Sigmoid colon (tissue), 7 donors: Measurements from ENCODE around the gene TNNI3. TPM values are rescaled to one million over a fixed set of nuclear protein-coding genes. Genes with fewer than 3 reads are reported as not detected.

Source experiments
- DNase-seq: peaks from one replicate; pipeline ENCODE4 v3.0.0-alpha.2; 2019
- H3K27ac ChIP-seq, 4 donors: fragments of 200-600 bp; sonication (generic); one replicate each; pipeline ENCODE4 v1.5.1; 2016 to 2019; ENCODE audit warnings: mild to moderate bottlenecking in 1 of 4
- H3K27me3 ChIP-seq, 3 donors: fragments of 200-600 bp; sonication (generic); one replicate each; pipeline ENCODE4 v1.5.1; 2019; ENCODE audit warnings: mild to moderate bottlenecking in 1 of 3
- H3K36me3 ChIP-seq, 4 donors: fragments of 200-600 bp; sonication (generic); one replicate each; pipeline ENCODE4 v1.5.1; 2016 to 2019
- H3K4me1 ChIP-seq, 4 donors: fragments of 200-600 bp; sonication (generic); one replicate each; pipeline ENCODE4 v1.5.1; 2017 to 2019
- H3K4me3 ChIP-seq, 4 donors: fragments of 200-600 bp; sonication (generic); one replicate each; pipeline ENCODE4 v1.5.1; 2017 to 2019; ENCODE audit warnings: mild to moderate bottlenecking in 2 of 4, moderate library complexity in 1 of 4
- H3K9me3 ChIP-seq, 4 donors: fragments of 200-600 bp in 3 of 4; sonication (generic) in 3 of 4; one replicate each; pipeline versions ENCODE4 v1.5.1 to v1.6.1; 2013 to 2019
- CTCF ChIP-seq, 4 experiments: fragments of 450-650 bp in 3 of 4; fragments of 200-600 bp in 1 of 4; IDR thresholded peaks; one replicate each; pipeline ENCODE4 v1.5.1; 2016 to 2019; ENCODE audit warnings: antibody characterized with exemption in 4 of 4, mild to moderate bottlenecking in 3 of 4, moderate library complexity in 2 of 4
- EP300 ChIP-seq, 4 donors: sonication (generic); formaldehyde crosslinking; IDR thresholded peaks; one replicate each; pipeline ENCODE4 v1.6.1; 2017; ENCODE audit warnings: antibody characterized with exemption in 4 of 4
- POLR2A ChIP-seq, 2 donors: fragments of 450-650 bp; IDR thresholded peaks; one replicate each; pipeline ENCODE4 v1.6.1; 2016; ENCODE audit warnings: antibody characterized with exemption in 2 of 2, mild to moderate bottlenecking in 2 of 2, moderate library complexity in 2 of 2
- POLR2AphosphoS5 ChIP-seq, 4 donors: sonication (generic); formaldehyde crosslinking; IDR thresholded peaks; one replicate each; pipeline ENCODE4 v1.6.1; 2017; ENCODE audit warnings: antibody characterized with exemption in 4 of 4
- WGBS, 2 donors: extraction: QIAGEN DNeasy Blood & Tissue Kit; methylation state at CpG; one replicate each; pipeline ENCODE4 v1.1.7; 2013; 5-methylcytosine and 5-hydroxymethylcytosine counted together
- intact Hi-C: fragments of 100-400 bp; cut with DNase I; formaldehyde crosslinking; loops from one replicate; pipeline ENCODE4 v1.15.1; 2023
- polyA plus RNA-seq, 3 donors: library from polyadenylated mRNA; stranded (reverse); fragments of 200-250 nt; gene quantifications; one replicate each; pipeline ENCODE4 v1.2.3, GENCODE V29; 2013
- total RNA-seq, 4 donors: library from RNA; depleted of rRNA; stranded (reverse); fragments of >200 nt; gene quantifications; one replicate each; pipeline ENCODE4 v1.1.0, GENCODE V29; 2016
- donor health status: healthy with polysubstance abuse.
- donor health status: Bipolar disorder and iron deficiency.
- donor health status: healthy.

TNNI3 gene
- total and polyA plus RNA-seq, 7 donors = 3.6 to 45.5 (median 3.6) TPM; not detected in 4

- DNase-seq = no peak
- Histone ChIP-seq H3K4me1 (peaks cover 0 to 29% (median 18%) of the 10 kb centered on the region in 4 donors), H3K4me3 (peak overlapping the region in 3 of 4 donors; percentile 2 to 35 (median 29)), H3K9me3 (no peaks in the 10 kb centered on the region), H3K36me3 (no peaks in the 10 kb centered on the region), H3K27me3 (peaks cover 54 to 96% (median 89%) of the 10 kb centered on the region in 3 donors), H3K27ac (no peak overlapping the region)
- 5 to 14% methylated on average over 61 of the region's 61 CpGs for WGBS, 2 donors
- TF ChIP-seq CTCF (IDR thresholded peaks at IDR 0.05) = no peak
- TF ChIP-seq POLR2A (IDR thresholded peaks at IDR 0.05) = no peak
- no peak for TF ChIP-seq EP300 (IDR thresholded peaks at IDR 0.05)
- no peak for TF ChIP-seq POLR2AphosphoS5 (IDR thresholded peaks at IDR 0.05)
- intact Hi-C loops = no loop called here
Measured at GRCh38 chr19:55178781-55179599, 21.5 kb upstream of the TNNI3 start.

GRCh38 chr19:55176076-55176475 lies 18.5 kb upstream of the TNNI3 start:
- DNase-seq = no peak
- H3K9me3 ChIP-seq = no peaks in the 10 kb centered on the region
- H3K27me3 ChIP-seq = peaks cover 66 to 100% (median 98%) of the 10 kb centered on the region in 3 donors
- intact Hi-C loops = no loop called here
- TF ChIP-seq EP300 (IDR thresholded peaks at IDR 0.05) (no peak), POLR2AphosphoS5 (IDR thresholded peaks at IDR 0.05) (no peak), CTCF (IDR thresholded peaks at IDR 0.05) (no peak)
- H3K4me1 ChIP-seq = peaks cover 0 to 37% (median 27%) of the 10 kb centered on the region in 4 donors
- 15 to 36% methylated on average over 2 of the region's 2 CpGs for WGBS, 2 donors
- H3K27ac ChIP-seq = no peak overlapping the region
- H3K36me3 ChIP-seq = no peaks in the 10 kb centered on the region
- no peak overlapping the region for H3K4me3 ChIP-seq

GRCh38 chr19:55175117-55175867 lies 17.8 kb upstream of the TNNI3 start:
- H3K4me3 ChIP-seq = no peak overlapping the region
- H3K27me3 ChIP-seq = peaks cover 59 to 100% (median 97%) of the 10 kb centered on the region in 3 donors
- no peak for DNase-seq
- WGBS, 2 donors = 61 to 74% methylated on average over 43 of the region's 43 CpGs
- intact Hi-C loops = no loop called here
- TF ChIP-seq POLR2A (IDR thresholded peaks at IDR 0.05) = no peak
- no peak for TF ChIP-seq CTCF (IDR thresholded peaks at IDR 0.05)
- no peak for TF ChIP-seq EP300 (IDR thresholded peaks at IDR 0.05)
- no peak for TF ChIP-seq POLR2AphosphoS5 (IDR thresholded peaks at IDR 0.05)
- H3K36me3 ChIP-seq = no peaks in the 10 kb centered on the region
- peaks cover 0 to 36% (median 26%) of the 10 kb centered on the region in 4 donors for H3K4me1 ChIP-seq
- no peak overlapping the region for H3K27ac ChIP-seq
- H3K9me3 ChIP-seq = no peaks in the 10 kb centered on the region

GRCh38 chr19:55174425-55175116 lies 17.0 kb upstream of the TNNI3 start:
- Histone ChIP-seq H3K9me3 (no peaks in the 10 kb centered on the region), H3K4me1 (peaks cover 0 to 29% (median 19%) of the 10 kb centered on the region in 4 donors), H3K27me3 (peaks cover 52 to 100% (median 97%) of the 10 kb centered on the region in 3 donors), H3K27ac (no peak overlapping the region), H3K4me3 (no peak overlapping the region), H3K36me3 (no peaks in the 10 kb centered on the region)
- WGBS, 2 donors = 65 to 69% methylated on average over 21 of the region's 21 CpGs
- TF ChIP-seq EP300 (IDR thresholded peaks at IDR 0.05) (no peak), POLR2A (IDR thresholded peaks at IDR 0.05) (no peak), POLR2AphosphoS5 (IDR thresholded peaks at IDR 0.05) (no peak), CTCF (IDR thresholded peaks at IDR 0.05) (no peak)
- DNase-seq = no peak
- intact Hi-C loops = no loop called here
